HG03520 (cell line): ENCODE data around the gene PRDM10.
A peak's percentile ranks its signal among the peaks of the same experiment; 100 is the strongest.
"Not testable (repeated sequence)": the region's sequence is repeated elsewhere in the genome, so short reads cannot be mapped to it uniquely, and the experiment has no call there.

ENCODE experiments used
- ATAC-seq: cut with Tn5 transposase; IDR thresholded peaks from one replicate; pipeline ENCODE4 v1.9.1; 2021; ENCODE audit warnings: mild to moderate bottlenecking, moderate library complexity; ENCODE audit not compliant: unreplicated experiment

PRDM10 gene

DNA sequence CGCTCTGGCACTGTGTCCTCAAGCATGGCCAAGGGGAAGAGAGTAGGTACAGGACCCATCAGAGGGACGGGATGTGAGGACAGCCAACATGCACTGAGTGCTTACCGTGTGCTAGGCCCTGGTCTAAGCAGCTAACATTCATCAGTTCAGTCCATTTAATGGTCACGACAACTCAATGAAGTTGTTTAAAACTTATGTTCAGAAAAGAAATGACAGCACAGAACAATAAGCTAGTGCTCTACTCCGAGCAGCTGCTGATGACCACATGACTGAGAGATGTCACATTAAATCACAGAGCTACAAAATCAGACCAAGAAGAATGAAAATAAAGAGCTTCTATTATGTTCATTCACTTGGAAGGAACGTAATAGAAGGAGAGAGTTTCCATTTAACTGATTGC is 26.3 kb downstream of the PRDM10 start:
- ATAC-seq, result no peak

GRCh38 chr11:129975543-129975942 is 27.1 kb downstream of the PRDM10 start:
- no peak for ATAC-seq

- ATAC-seq, result no peak
Observed at GRCh38 chr11:129974672-129975071, 28.0 kb downstream of the PRDM10 start.

DNA sequence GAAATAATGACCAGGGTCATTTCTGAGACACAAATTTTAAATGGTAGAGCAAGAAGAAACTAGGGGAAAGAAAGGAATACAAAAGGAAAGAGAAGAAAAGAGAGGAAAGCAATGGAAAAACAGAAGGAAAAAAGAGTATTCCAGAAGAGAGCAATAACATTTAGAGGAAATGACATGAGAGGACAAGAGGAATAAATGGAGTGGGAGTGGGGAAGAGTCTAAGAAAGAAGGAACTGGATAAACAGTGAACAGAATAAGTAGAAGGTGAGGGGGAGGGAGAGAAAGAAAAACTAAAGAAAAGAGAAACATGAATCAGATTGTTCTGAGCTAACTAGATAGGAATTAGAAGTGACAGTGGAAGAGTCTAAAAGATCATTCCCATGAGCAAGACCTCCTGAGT is 28.4 kb downstream of the PRDM10 start:
- ATAC-seq, result no peak

DNA sequence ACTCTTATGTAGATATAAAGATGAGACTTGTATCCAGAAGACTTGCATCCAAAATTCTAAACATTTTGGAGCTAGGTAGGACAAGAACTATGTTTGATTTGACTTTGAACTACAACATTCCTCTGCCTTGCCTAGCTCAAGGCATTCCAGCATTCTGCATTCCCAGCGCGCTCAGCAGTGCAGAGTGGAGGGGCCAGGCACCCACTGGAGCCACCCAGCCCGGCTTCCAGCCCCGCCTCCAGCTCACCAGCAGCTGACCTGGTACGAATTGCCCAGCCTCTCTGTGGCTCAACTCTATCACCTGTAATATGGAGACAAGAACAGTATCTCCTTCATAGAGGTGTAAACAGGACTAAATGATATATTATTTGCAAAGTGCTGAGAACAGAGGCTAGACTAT is 28.8 kb downstream of the PRDM10 start:
- ATAC-seq, result no peak

DNA sequence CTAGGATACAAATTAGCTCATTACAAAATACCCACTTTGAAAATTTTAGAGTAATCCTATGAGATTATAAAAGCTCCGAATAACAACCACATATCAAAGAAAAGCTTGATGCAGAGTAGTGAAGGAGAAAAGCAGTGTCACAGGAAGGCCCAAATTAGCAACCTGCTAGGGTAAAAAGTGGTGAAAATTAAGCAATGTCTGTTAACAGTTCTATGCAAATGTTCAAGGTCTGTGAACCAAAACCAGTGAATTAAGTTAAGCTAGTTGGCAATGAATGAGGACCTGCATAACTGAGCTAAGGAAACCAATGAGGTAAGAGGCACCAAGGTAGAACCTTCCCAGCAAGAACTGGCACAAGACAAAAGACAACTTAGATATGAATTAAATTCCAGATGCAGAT is 29.6 kb downstream of the PRDM10 start:
- ATAC-seq, result peak; percentile 58

GRCh38 chr11:129972611-129973010 is 30.0 kb downstream of the PRDM10 start:
- no peak for ATAC-seq

DNA sequence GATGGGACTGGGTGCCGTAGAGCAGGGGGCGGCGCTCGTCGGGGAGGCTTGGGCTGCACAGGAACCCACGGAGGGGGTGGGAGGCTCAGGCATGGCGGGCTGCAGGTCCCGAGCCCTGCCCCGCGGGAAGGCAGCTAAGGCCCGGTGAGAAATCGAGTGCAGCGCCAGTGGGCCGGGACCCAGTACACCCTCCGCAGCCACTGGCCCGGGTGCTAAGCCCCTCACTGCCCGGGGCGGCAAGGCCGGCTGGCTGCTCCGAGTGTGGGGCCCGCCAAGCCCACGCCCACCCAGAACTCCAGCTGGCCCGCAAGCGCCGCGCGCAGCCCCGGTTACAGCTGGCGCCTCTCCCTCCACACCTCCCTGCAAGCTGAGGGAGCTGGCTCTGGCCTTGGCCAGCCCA is 30.8 kb downstream of the PRDM10 start:
- ATAC-seq, result not testable (repeated sequence)

- no peak for ATAC-seq
Observed at GRCh38 chr11:129969920-129970319, 32.7 kb downstream of the PRDM10 start.

- no peak for ATAC-seq
Observed at GRCh38 chr11:129968591-129969419, 33.8 kb downstream of the PRDM10 start.

GRCh38 chr11:129967996-129968395 is 34.6 kb downstream of the PRDM10 start:
- ATAC-seq, result no peak

- no peak for ATAC-seq
Observed at GRCh38 chr11:129965248-129965647, 37.4 kb downstream of the PRDM10 start.

GRCh38 chr11:129960216-129961214 is 42.1 kb downstream of the PRDM10 start:
- peak; percentile 89 for ATAC-seq

DNA sequence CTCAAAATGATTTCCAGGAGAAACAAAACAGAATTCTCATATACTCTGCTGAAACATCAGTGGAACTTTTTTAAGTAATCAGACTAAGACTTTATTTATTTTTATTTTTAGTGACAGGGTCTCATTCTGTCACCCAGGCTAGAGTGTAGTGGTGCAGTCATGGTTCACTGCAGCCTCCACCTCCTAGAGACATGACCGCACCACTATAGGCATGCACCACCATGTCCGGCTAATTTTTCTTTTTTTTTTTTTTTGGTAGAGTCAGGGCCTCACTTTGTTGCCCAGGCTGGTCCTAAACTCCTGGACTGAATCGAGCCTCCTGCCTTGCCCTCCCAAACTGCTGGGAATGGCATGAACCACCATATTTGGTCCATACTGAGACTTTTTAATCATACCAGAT is 42.9 kb downstream of the PRDM10 start:
- ATAC-seq, result no peak

- no peak for ATAC-seq
Observed at GRCh38 chr11:129955282-129955681, 47.4 kb downstream of the PRDM10 start.

GRCh38 chr11:129954703-129955102 is 47.9 kb downstream of the PRDM10 start:
- not testable (repeated sequence) for ATAC-seq

- ATAC-seq, result no peak
Observed at GRCh38 chr11:129951866-129952262, 50.8 kb downstream of the PRDM10 start.

GRCh38 chr11:129951201-129951865 is 51.3 kb downstream of the PRDM10 start:
- no peak for ATAC-seq

GRCh38 chr11:129950101-129951091 is 52.2 kb downstream of the PRDM10 start:
- no peak for ATAC-seq

DNA sequence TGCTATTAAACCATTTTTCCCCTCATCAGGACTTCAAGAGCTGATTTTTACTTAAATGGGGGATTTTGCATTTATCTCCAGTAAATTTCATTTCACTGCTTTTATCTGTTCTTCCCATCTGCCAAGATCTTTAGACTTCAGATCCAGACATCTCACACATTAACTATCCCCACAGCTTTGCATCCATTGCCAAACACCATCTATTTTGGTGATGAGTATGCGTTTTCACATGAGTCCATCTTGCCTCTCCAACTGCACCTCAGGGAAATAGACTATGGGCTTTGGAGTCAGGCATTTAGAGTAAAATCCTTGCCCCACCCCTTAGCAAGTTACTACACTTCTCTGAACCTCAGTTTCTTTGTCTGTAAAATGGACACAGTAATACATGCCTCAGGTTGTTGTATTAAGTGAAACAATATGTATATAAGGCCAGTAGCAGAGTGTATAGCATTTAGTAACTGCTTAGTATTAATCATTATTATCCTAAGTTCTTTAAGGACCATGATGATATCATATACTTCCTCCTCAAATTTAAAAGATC is 53.6 kb downstream of the PRDM10 start:
- ATAC-seq, result no peak
